Measurements from ENCODE around the gene GP5. TPM values are rescaled to one million over a fixed set of nuclear protein-coding genes. Genes with fewer than 3 reads are reported as not detected.
A peak's percentile ranks its signal among the peaks of the same experiment; 100 is the strongest.

Gene GP5
- total RNA-seq, 2 donors from 2014 or later = 0.09 to 0.13 TPM

GRCh38 chr3:194396539-194396858 is 2.6 kb downstream of the GP5 start:
- Mint-ChIP-seq H3K9me3 (no peaks in the 10 kb centered on the region), H3K27ac (no peak overlapping the region), H3K36me3 (ENCODE audit: low read depth) (no peaks in the 10 kb centered on the region), H3K4me3 (no peak overlapping the region), H3K27me3 (ENCODE audit: insufficient read depth) (peaks cover 37% of the 10 kb centered on the region), H3K4me1 (peaks cover 7% of the 10 kb centered on the region)
- TF ChIP-seq CTCF (conservative IDR thresholded peaks at IDR 0.05) = no peak
- peaks cover 54% of the 10 kb centered on the region for H3K27me3 ChIP-seq (ENCODE audit: control insufficient read depth, insufficient read depth, low read length, poor library complexity, severe bottlenecking)
- DNase-seq = no peak
- H3K4me1 ChIP-seq (ENCODE audit: control insufficient read depth, insufficient read depth, low read length) = peaks cover 8% of the 10 kb centered on the region
- H3K9me3 ChIP-seq (ENCODE audit: control insufficient read depth, low read length) = no peaks in the 10 kb centered on the region
- 31 to 32% methylated on average over 10 to 13 of the region's 13 CpGs for WGBS, 2 experiments (ENCODE audit: insufficient coverage in 1 of 2, insufficient read length in 1 of 2)
- no peak overlapping the region for H3K4me3 ChIP-seq (ENCODE audit: low read length)
- no peak overlapping the region for H3K9ac ChIP-seq (ENCODE audit: extremely low read depth, low read length, poor library complexity, severe bottlenecking)
- no peaks in the 10 kb centered on the region for H3K36me3 ChIP-seq (ENCODE audit: control insufficient read depth, insufficient read depth, low read length)
- no peak overlapping the region for H3K27ac ChIP-seq (ENCODE audit: low read depth, low read length)

DNA sequence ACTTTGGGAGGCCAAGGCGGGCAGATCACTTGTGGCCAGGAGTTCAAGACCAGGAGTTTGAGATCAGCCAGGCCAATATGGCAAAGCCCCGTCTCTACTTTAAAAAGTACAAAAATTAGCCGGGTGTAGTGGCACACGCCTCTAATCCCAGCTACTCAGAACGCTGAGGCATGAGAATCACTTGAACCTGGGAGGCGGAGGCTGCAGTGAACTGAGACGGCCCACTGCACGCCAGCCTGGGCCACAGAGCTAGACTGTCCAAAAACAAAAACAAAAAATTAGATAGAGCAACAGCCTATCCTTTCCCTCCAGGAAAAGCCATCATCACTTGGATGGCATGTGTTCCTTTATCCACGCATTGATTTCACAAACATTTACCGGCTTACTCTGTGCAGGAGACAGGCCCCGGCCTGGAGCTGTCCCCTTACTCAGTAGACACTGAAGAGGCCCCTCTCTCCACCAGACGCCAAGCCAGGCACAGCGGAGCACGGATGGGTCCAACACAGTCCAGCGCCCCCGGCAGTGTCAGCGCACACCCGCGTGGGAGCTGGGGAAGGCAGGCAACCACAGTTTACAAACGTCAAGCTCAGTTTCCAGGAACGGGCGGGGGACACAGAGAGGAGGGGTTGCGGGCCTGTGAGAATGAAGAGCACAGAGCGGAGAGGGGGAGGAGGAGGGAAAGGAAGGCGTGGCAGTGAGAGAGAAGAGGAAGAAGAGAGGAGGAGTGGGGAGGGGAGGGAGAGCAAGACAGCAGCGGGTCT is 3.1 kb downstream of the GP5 start:
- H3K9ac ChIP-seq (ENCODE audit: extremely low read depth, low read length, poor library complexity, severe bottlenecking) = no peak overlapping the region
- Mint-ChIP-seq H3K4me3 (no peak overlapping the region), H3K4me1 (peaks cover 7% of the 10 kb centered on the region), H3K27ac (no peak overlapping the region), H3K9me3 (peaks cover under 1% of the 10 kb centered on the region), H3K27me3 (ENCODE audit: insufficient read depth) (peaks cover 38% of the 10 kb centered on the region), H3K36me3 (ENCODE audit: low read depth) (no peaks in the 10 kb centered on the region)
- no peaks in the 10 kb centered on the region for H3K36me3 ChIP-seq (ENCODE audit: control insufficient read depth, insufficient read depth, low read length)
- WGBS, 2 experiments (ENCODE audit: insufficient coverage in 1 of 2, insufficient read length in 1 of 2) = 53 to 64% methylated on average over 10 to 26 of the region's 26 CpGs
- H3K27me3 ChIP-seq (ENCODE audit: control insufficient read depth, insufficient read depth, low read length, poor library complexity, severe bottlenecking) = peaks cover 54% of the 10 kb centered on the region
- TF ChIP-seq CTCF (conservative IDR thresholded peaks at IDR 0.05) = no peak
- H3K4me3 ChIP-seq (ENCODE audit: low read length) = no peak overlapping the region
- peak; percentile 79 for DNase-seq
- no peak overlapping the region for H3K27ac ChIP-seq (ENCODE audit: low read depth, low read length)
- peaks cover 5% of the 10 kb centered on the region for H3K4me1 ChIP-seq (ENCODE audit: control insufficient read depth, insufficient read depth, low read length)
- H3K9me3 ChIP-seq (ENCODE audit: control insufficient read depth, low read length) = no peaks in the 10 kb centered on the region

DNA sequence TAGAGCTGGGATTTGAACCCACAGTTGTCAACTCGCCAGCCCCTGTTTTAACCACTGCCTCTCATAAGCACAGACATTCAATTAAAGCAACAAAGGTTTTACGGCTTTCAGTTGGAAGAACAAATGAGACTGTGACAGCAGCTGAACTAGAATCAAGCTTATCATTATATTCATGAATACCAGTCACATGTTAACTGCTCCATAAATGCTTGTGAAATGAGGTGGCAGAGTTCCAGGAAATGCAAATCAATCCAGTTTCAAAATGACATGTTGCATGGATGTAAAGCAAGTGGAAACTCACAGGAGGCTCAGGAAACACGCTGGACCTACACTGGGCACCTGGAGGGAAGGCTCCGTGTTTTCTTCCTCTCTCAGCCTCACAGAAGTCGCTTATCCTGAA is 3.9 kb downstream of the GP5 start:
- Histone ChIP-seq H3K4me3 (ENCODE audit: low read length) (no peak overlapping the region), H3K36me3 (ENCODE audit: control insufficient read depth, insufficient read depth, low read length) (no peaks in the 10 kb centered on the region), H3K27me3 (ENCODE audit: control insufficient read depth, insufficient read depth, low read length, poor library complexity, severe bottlenecking) (peaks cover 56% of the 10 kb centered on the region), H3K4me1 (ENCODE audit: control insufficient read depth, insufficient read depth, low read length) (peaks cover 5% of the 10 kb centered on the region), H3K27ac (ENCODE audit: low read depth, low read length) (no peak overlapping the region), H3K9ac (ENCODE audit: extremely low read depth, low read length, poor library complexity, severe bottlenecking) (no peak overlapping the region), H3K9me3 (ENCODE audit: control insufficient read depth, low read length) (peaks cover 6% of the 10 kb centered on the region)
- no peak for TF ChIP-seq CTCF (conservative IDR thresholded peaks at IDR 0.05)
- peaks cover 7% of the 10 kb centered on the region for H3K4me1 Mint-ChIP-seq
- WGBS, 2 experiments (ENCODE audit: insufficient coverage in 1 of 2, insufficient read length in 1 of 2) = 81 to 95% methylated on average over 3 to 5 of the region's 5 CpGs
- H3K36me3 Mint-ChIP-seq (ENCODE audit: low read depth) = no peaks in the 10 kb centered on the region
- peaks cover 43% of the 10 kb centered on the region for H3K27me3 Mint-ChIP-seq (ENCODE audit: insufficient read depth)
- no peak overlapping the region for H3K27ac Mint-ChIP-seq
- DNase-seq = no peak
- H3K9me3 Mint-ChIP-seq = peaks cover 8% of the 10 kb centered on the region
- no peak overlapping the region for H3K4me3 Mint-ChIP-seq
